ENCODE measurements around the gene FHAD1.

FHAD1 gene

GRCh38 chr1:15357612-15358207 lies 110.7 kb downstream of the FHAD1 start:
- H3K4me3 ChIP-seq (ENCODE audit: insufficient read depth in 1 of 2, low read depth in 1 of 2, low read length in 2 of 2) = no peak overlapping the region
- no peak overlapping the region for H2BK12ac ChIP-seq (ENCODE audit: low read length in 2 of 2)
- H4K91ac ChIP-seq (ENCODE audit: low read length) = no peak overlapping the region
- DNase-seq = no peak
- 95% methylated on average over 6 of the region's 8 CpGs for WGBS
- H3K27me3 ChIP-seq (ENCODE audit: control insufficient read depth in 1 of 2, insufficient read depth in 1 of 2, low read length in 2 of 2) = no peaks in the 10 kb centered on the region
- H3K4me1 ChIP-seq (ENCODE audit: control insufficient read depth, insufficient read depth, low read depth, low read length) = peaks cover 12% of the 10 kb centered on the region
- no peak overlapping the region for H3K9ac ChIP-seq (ENCODE audit: low read length)
- H3K36me3 ChIP-seq (ENCODE audit: control insufficient read depth in 1 of 2, insufficient read depth in 2 of 2, low read depth in 1 of 2, low read length in 2 of 2) = no peaks in the 10 kb centered on the region
- no peak overlapping the region for H3K23ac ChIP-seq (ENCODE audit: low read length in 2 of 2)
- no peak overlapping the region for H3K4me2 ChIP-seq (ENCODE audit: low read length, poor library complexity, severe bottlenecking)
- H3K14ac ChIP-seq (ENCODE audit: low read length in 2 of 2) = no peak overlapping the region
- H2AK5ac ChIP-seq (ENCODE audit: low read length, severe bottlenecking) = no peak overlapping the region
- H3K27ac ChIP-seq (ENCODE audit: low read length, poor library complexity, severe bottlenecking) = no peak overlapping the region
- peak overlapping the region; percentile 81 for H2BK15ac ChIP-seq (ENCODE audit: low read depth, poor library complexity, severe bottlenecking)
- H2BK120ac ChIP-seq (ENCODE audit: low read depth, low read length) = no peak overlapping the region
- no peaks in the 10 kb centered on the region for H3K79me1 ChIP-seq (replicated peaks; ENCODE audit: low read length, poor library complexity, severe bottlenecking)
- H2AFZ ChIP-seq (ENCODE audit: low read depth, low read length) = no peak overlapping the region
- H3K18ac ChIP-seq (ENCODE audit: low read depth in 1 of 2, low read length in 2 of 2) = no peak overlapping the region
- H4K8ac ChIP-seq (ENCODE audit: low read length) = no peak overlapping the region
- H3K9me3 ChIP-seq (ENCODE audit: control insufficient read depth, low read length) = no peaks in the 10 kb centered on the region
- no peak overlapping the region for H2BK5ac ChIP-seq (ENCODE audit: low read depth, low read length, poor library complexity, severe bottlenecking)
- H3K4ac ChIP-seq (ENCODE audit: low read depth in 1 of 2, low read length in 2 of 2) = no peak overlapping the region

- Histone ChIP-seq H2BK12ac (ENCODE audit: low read length in 2 of 2) (peak overlapping the region in 1 of 2 experiments; percentile 78), H3K9ac (ENCODE audit: low read length) (no peak overlapping the region), H3K4me3 (ENCODE audit: insufficient read depth in 1 of 2, low read depth in 1 of 2, low read length in 2 of 2) (no peak overlapping the region), H4K8ac (ENCODE audit: low read length) (no peak overlapping the region), H4K91ac (ENCODE audit: low read length) (no peak overlapping the region), H3K36me3 (ENCODE audit: control insufficient read depth in 1 of 2, insufficient read depth in 2 of 2, low read depth in 1 of 2, low read length in 2 of 2) (no peaks in the 10 kb centered on the region), H3K9me3 (ENCODE audit: control insufficient read depth, low read length) (no peaks in the 10 kb centered on the region), H3K18ac (ENCODE audit: low read depth in 1 of 2, low read length in 2 of 2) (no peak overlapping the region), H3K79me1 (replicated peaks; ENCODE audit: low read length, poor library complexity, severe bottlenecking) (no peaks in the 10 kb centered on the region), H3K27me3 (ENCODE audit: control insufficient read depth in 1 of 2, insufficient read depth in 1 of 2, low read length in 2 of 2) (no peaks in the 10 kb centered on the region), H2BK5ac (ENCODE audit: low read depth, low read length, poor library complexity, severe bottlenecking) (no peak overlapping the region), H2BK120ac (ENCODE audit: low read depth, low read length) (no peak overlapping the region), H3K27ac (ENCODE audit: low read length, poor library complexity, severe bottlenecking) (no peak overlapping the region), H2BK15ac (ENCODE audit: low read depth, poor library complexity, severe bottlenecking) (no peak overlapping the region), H2AK5ac (ENCODE audit: low read length, severe bottlenecking) (no peak overlapping the region), H3K14ac (ENCODE audit: low read length in 2 of 2) (no peak overlapping the region), H3K4me1 (ENCODE audit: control insufficient read depth, insufficient read depth, low read depth, low read length) (peaks cover 11% of the 10 kb centered on the region), H3K4me2 (ENCODE audit: low read length, poor library complexity, severe bottlenecking) (no peak overlapping the region), H3K23ac (ENCODE audit: low read length in 2 of 2) (no peak overlapping the region), H3K4ac (ENCODE audit: low read depth in 1 of 2, low read length in 2 of 2) (no peak overlapping the region), H2AFZ (ENCODE audit: low read depth, low read length) (no peak overlapping the region)
- WGBS = 91% methylated on average over 20 of the region's 20 CpGs
- no peak for DNase-seq
Observed at GRCh38 chr1:15358565-15359133, 111.6 kb downstream of the FHAD1 start.

GRCh38 chr1:15360700-15361099 lies 113.7 kb downstream of the FHAD1 start:
- no peak for DNase-seq
- no peak overlapping the region for H2BK5ac ChIP-seq (ENCODE audit: low read depth, low read length, poor library complexity, severe bottlenecking)
- H3K18ac ChIP-seq (ENCODE audit: low read depth in 1 of 2, low read length in 2 of 2) = no peak overlapping the region
- H3K36me3 ChIP-seq (ENCODE audit: control insufficient read depth in 1 of 2, insufficient read depth in 2 of 2, low read depth in 1 of 2, low read length in 2 of 2) = no peaks in the 10 kb centered on the region
- H3K27me3 ChIP-seq (ENCODE audit: control insufficient read depth in 1 of 2, insufficient read depth in 1 of 2, low read length in 2 of 2) = no peaks in the 10 kb centered on the region
- H3K9me3 ChIP-seq (ENCODE audit: control insufficient read depth, low read length) = no peaks in the 10 kb centered on the region
- no peak overlapping the region for H3K4ac ChIP-seq (ENCODE audit: low read depth in 1 of 2, low read length in 2 of 2)
- no peak overlapping the region for H2AK5ac ChIP-seq (ENCODE audit: low read length, severe bottlenecking)
- no peak overlapping the region for H2BK12ac ChIP-seq (ENCODE audit: low read length in 2 of 2)
- no peak overlapping the region for H3K4me2 ChIP-seq (ENCODE audit: low read length, poor library complexity, severe bottlenecking)
- 93% methylated on average over 14 of the region's 14 CpGs for WGBS
- H3K4me1 ChIP-seq (ENCODE audit: control insufficient read depth, insufficient read depth, low read depth, low read length) = peaks cover 4% of the 10 kb centered on the region
- H4K8ac ChIP-seq (ENCODE audit: low read length) = no peak overlapping the region
- no peak overlapping the region for H2BK15ac ChIP-seq (ENCODE audit: low read depth, poor library complexity, severe bottlenecking)
- H3K23ac ChIP-seq (ENCODE audit: low read length in 2 of 2) = no peak overlapping the region
- H3K79me1 ChIP-seq (replicated peaks; ENCODE audit: low read length, poor library complexity, severe bottlenecking) = no peaks in the 10 kb centered on the region
- H3K14ac ChIP-seq (ENCODE audit: low read length in 2 of 2) = no peak overlapping the region
- H3K27ac ChIP-seq (ENCODE audit: low read length, poor library complexity, severe bottlenecking) = no peak overlapping the region
- no peak overlapping the region for H3K9ac ChIP-seq (ENCODE audit: low read length)
- no peak overlapping the region for H2BK120ac ChIP-seq (ENCODE audit: low read depth, low read length)
- H2AFZ ChIP-seq (ENCODE audit: low read depth, low read length) = no peak overlapping the region
- no peak overlapping the region for H3K4me3 ChIP-seq (ENCODE audit: insufficient read depth in 1 of 2, low read depth in 1 of 2, low read length in 2 of 2)
- H4K91ac ChIP-seq (ENCODE audit: low read length) = no peak overlapping the region

- H2AFZ ChIP-seq (ENCODE audit: low read depth, low read length) = no peak overlapping the region
- H3K9me3 ChIP-seq (ENCODE audit: control insufficient read depth, low read length) = no peaks in the 10 kb centered on the region
- H2BK5ac ChIP-seq (ENCODE audit: low read depth, low read length, poor library complexity, severe bottlenecking) = no peak overlapping the region
- no peak overlapping the region for H3K14ac ChIP-seq (ENCODE audit: low read length in 2 of 2)
- peaks cover 0 to 3% of the 10 kb centered on the region in 2 experiments for H3K27me3 ChIP-seq (ENCODE audit: control insufficient read depth in 1 of 2, insufficient read depth in 1 of 2, low read length in 2 of 2)
- no peaks in the 10 kb centered on the region for H3K79me1 ChIP-seq (replicated peaks; ENCODE audit: low read length, poor library complexity, severe bottlenecking)
- H4K91ac ChIP-seq (ENCODE audit: low read length) = no peak overlapping the region
- no peak overlapping the region for H3K4ac ChIP-seq (ENCODE audit: low read depth in 1 of 2, low read length in 2 of 2)
- H3K4me3 ChIP-seq (ENCODE audit: insufficient read depth in 1 of 2, low read depth in 1 of 2, low read length in 2 of 2) = no peak overlapping the region
- H4K8ac ChIP-seq (ENCODE audit: low read length) = peak overlapping the region; percentile 19
- H3K18ac ChIP-seq (ENCODE audit: low read depth in 1 of 2, low read length in 2 of 2) = no peak overlapping the region
- no peak overlapping the region for H3K4me2 ChIP-seq (ENCODE audit: low read length, poor library complexity, severe bottlenecking)
- H3K36me3 ChIP-seq (ENCODE audit: control insufficient read depth in 1 of 2, insufficient read depth in 2 of 2, low read depth in 1 of 2, low read length in 2 of 2) = no peaks in the 10 kb centered on the region
- H3K4me1 ChIP-seq (ENCODE audit: control insufficient read depth, insufficient read depth, low read depth, low read length) = peaks cover 3% of the 10 kb centered on the region
- no peak overlapping the region for H2BK12ac ChIP-seq (ENCODE audit: low read length in 2 of 2)
- DNase-seq = no peak
- no peak overlapping the region for H3K9ac ChIP-seq (ENCODE audit: low read length)
- no peak overlapping the region for H3K27ac ChIP-seq (ENCODE audit: low read length, poor library complexity, severe bottlenecking)
- H2BK120ac ChIP-seq (ENCODE audit: low read depth, low read length) = no peak overlapping the region
- H2BK15ac ChIP-seq (ENCODE audit: low read depth, poor library complexity, severe bottlenecking) = no peak overlapping the region
- H3K23ac ChIP-seq (ENCODE audit: low read length in 2 of 2) = no peak overlapping the region
- H2AK5ac ChIP-seq (ENCODE audit: low read length, severe bottlenecking) = no peak overlapping the region
- 90% methylated on average over 13 of the region's 13 CpGs for WGBS
Observed at GRCh38 chr1:15362096-15362736, 115.2 kb downstream of the FHAD1 start.

All from mesenchymal stem cell (in vitro differentiated cells and primary cell).